ENCODE data around the gene AKR1E2. TPM values are rescaled to one million over a fixed set of nuclear protein-coding genes. Genes with fewer than 3 reads are reported as not detected.
A peak's percentile ranks its signal among the peaks of the same experiment; 100 is the strongest.

The AKR1E2 gene
- total and polyA plus RNA-seq, 9 of the 15 experiments (the other 6 are each of a cell fraction or from before 2014, with no cell fraction given) = 4.2 to 16.6 (median 9.8) TPM

- in situ Hi-C loops (cut with MboI) (no loop called here), intact Hi-C loops (cut with micrococcal nuclease) (loop anchor here (10.0 kb wide), 1 partner anchor 282 kb away; the partner anchor contains the start of gene AKR1C3)
- DNase-seq (ENCODE audit: extremely low read depth in 1 of 4, low spot score in 3 of 4) (peak in 3 of 4 experiments; percentile 17 to 63 (median 49)), ATAC-seq (peak; percentile 73), FAIRE-seq (peak; percentile 80)
- H2AFZ ChIP-seq (ENCODE audit: low read depth, low read length) = peak overlapping the region; percentile 62; the same call in 1 of the 2 replicates
- CTCF ChIA-PET (ENCODE audit: low intra/inter-chr PET ratio) = interaction anchor here (0.6 to 1.2 kb wide), 3 partner anchors 27 to 552 kb away, joined by 3 read pairs; no protein-coding TSS in a partner anchor
- no peaks in the 10 kb centered on the region for H3K79me2 ChIP-seq (ENCODE audit: control insufficient read depth, insufficient read depth, low read length)
- no peaks in the 10 kb centered on the region for H4K20me1 ChIP-seq (replicated peaks; ENCODE audit: control insufficient read depth, insufficient read depth, low read length)
- no peaks in the 10 kb centered on the region for H3K27me3 ChIP-seq (ENCODE audit: control insufficient read depth in 2 of 2, insufficient read depth in 2 of 2, low read length in 2 of 2)
- POLR2A ChIA-PET = no interaction called here
- BruUV-seq (replicated peaks) = no TSS peak
- H3K4me3 ChIP-seq = no peak overlapping the region
- H3K27ac ChIP-seq (ENCODE audit: extremely low read depth, low read depth, low read length) = no peak overlapping the region; the same call in 2 of the 3 replicates
- H3K9me1 ChIP-seq (ENCODE audit: control insufficient read depth, insufficient read depth, low read length) = no peaks in the 10 kb centered on the region
- H3K4me1 ChIP-seq (replicated peaks in 1 of 2; ENCODE audit: control insufficient read depth in 2 of 2, insufficient read depth in 2 of 2, low read length in 2 of 2) = peaks cover 0 to 8% of the 10 kb centered on the region in 2 experiments; a peak in 2 of 5 replicates
- H3K9ac ChIP-seq (ENCODE audit: insufficient read depth in 1 of 2, low read depth in 2 of 2, low read length in 2 of 2) = no peak overlapping the region
- H3K4me2 ChIP-seq (ENCODE audit: insufficient read depth, low read length) = 0 out of 2 replicates have a peak overlapping the region, but pooled peaks have one; percentile 12
- H3K36me3 ChIP-seq (ENCODE audit: control insufficient read depth, insufficient read depth, low read length) = no peaks in the 10 kb centered on the region
- 4% methylated on average over 5 of the region's 6 CpGs for WGBS (ENCODE audit: insufficient coverage, low coverage, missing lambda C conversion rate)
- H3K9me3 ChIP-seq (replicated peaks; ENCODE audit: control insufficient read depth, insufficient read depth, low read depth, low read length) = peaks cover 13% of the 10 kb centered on the region
- TF ChIP-seq HDAC8 (tag; IDR thresholded peaks at IDR 0.05) = no peak
- peak in 1 of 2 experiments; percentile 68; a peak in 1 of 4 replicates for TF ChIP-seq RCOR1 (IDR thresholded peaks at IDR 0.05; ENCODE audit: borderline replicate concordance in 1 of 2, low read depth in 2 of 2, low read length in 2 of 2)
- TF ChIP-seq E2F4 (CRISPR knock-in tag; IDR thresholded peaks at IDR 0.05; ENCODE audit: low read depth) = no peak
- no peak for TF ChIP-seq RFX7 (CRISPR knock-in tag; IDR thresholded peaks at IDR 0.05)
- peak; percentile 33; the same call in 1 of the 2 replicates for TF ChIP-seq MITF (IDR thresholded peaks at IDR 0.05)
- no peak for TF ChIP-seq SNRNP70 (optimal IDR thresholded peaks at IDR 0.05; ENCODE audit: low read depth, low read length)
- no peak for TF ChIP-seq MNT (conservative IDR thresholded peaks at IDR 0.05)
- no peak for TF ChIP-seq SMAD1 (IDR thresholded peaks at IDR 0.05; ENCODE audit: low read depth, low read length, partially characterized antibody)
- no peak for TF ChIP-seq HBP1 (CRISPR knock-in tag; IDR thresholded peaks at IDR 0.05)
- TF ChIP-seq ZNF224 (CRISPR knock-in tag; IDR thresholded peaks at IDR 0.05) = no peak
- TF ChIP-seq CBX2 (IDR thresholded peaks at IDR 0.05; ENCODE audit: insufficient read depth, low read length, poor library complexity, severe bottlenecking) = no peak
- peak; percentile 15 to 19; a peak in 1 of 4 replicates for TF ChIP-seq KDM1A (IDR thresholded peaks at IDR 0.05)
- 0 out of 2 replicates have a peak, but pooled peaks have one; percentile 25 for TF ChIP-seq DPF2 (IDR thresholded peaks at IDR 0.05)
- TF ChIP-seq RNF2 (IDR thresholded peaks at IDR 0.05) = no peak
- no peak for TF ChIP-seq NFIC (IDR thresholded peaks at IDR 0.05)
- 0 out of 2 replicates have a peak, but pooled peaks have one; percentile 22 for TF ChIP-seq SMARCA4 (IDR thresholded peaks at IDR 0.05)
- 0 out of 2 replicates have a peak, but pooled peaks have one; percentile 27 for TF ChIP-seq MEF2D (tag; conservative IDR thresholded peaks at IDR 0.05; ENCODE audit: low read depth)
- TF ChIP-seq BHLHE40 (IDR thresholded peaks at IDR 0.05; ENCODE audit: low read length) = peak; percentile 19; the same call in 1 of the 2 replicates
- TF ChIP-seq HDAC2 (IDR thresholded peaks at IDR 0.05) = 0 out of 2 replicates have a peak, but pooled peaks have one; percentile 20
Measured at GRCh38 chr10:4813023-4813422, 13.0 kb upstream of the AKR1E2 start.
